Measurements from ENCODE around the gene XCL2.

XCL2 gene

DNA sequence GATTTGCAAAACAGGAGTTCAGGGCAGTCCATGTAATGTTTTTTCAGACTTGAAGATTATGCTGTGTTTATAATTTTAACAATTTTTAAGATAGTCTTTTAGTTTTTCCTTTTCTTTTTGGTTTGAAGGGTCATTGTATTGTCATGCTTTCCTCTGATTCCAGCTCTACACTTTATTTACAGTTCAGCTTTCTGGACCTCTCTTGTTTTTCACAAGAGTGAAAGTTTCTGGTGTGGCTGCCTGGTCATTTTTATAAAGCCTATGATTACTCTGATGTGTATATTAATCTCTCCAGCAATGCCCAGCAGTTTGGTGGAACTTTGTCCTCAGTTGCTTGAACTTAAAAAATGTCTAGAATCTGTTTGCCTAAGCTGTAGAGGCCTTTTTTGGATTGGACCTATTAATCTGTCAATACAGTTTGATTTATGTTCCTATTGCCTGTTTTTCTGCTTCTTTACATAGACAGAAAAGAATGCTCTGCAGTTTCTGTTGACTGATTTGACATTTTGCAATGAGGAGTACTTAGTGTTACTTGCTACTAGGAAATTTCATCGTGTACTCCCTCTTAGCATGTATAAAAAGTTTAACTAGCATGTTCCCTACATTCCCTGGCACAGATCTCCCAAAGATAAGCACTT, 52.2 kb downstream of the XCL2 start:
- DNase-seq (ENCODE audit: extremely low spot score, insufficient read length, low read depth) (no peak), FAIRE-seq (no peak)

Measured in GM18507 (cell line).